ENCODE measurements around the gene FAM161A.

Gene FAM161A

DNA sequence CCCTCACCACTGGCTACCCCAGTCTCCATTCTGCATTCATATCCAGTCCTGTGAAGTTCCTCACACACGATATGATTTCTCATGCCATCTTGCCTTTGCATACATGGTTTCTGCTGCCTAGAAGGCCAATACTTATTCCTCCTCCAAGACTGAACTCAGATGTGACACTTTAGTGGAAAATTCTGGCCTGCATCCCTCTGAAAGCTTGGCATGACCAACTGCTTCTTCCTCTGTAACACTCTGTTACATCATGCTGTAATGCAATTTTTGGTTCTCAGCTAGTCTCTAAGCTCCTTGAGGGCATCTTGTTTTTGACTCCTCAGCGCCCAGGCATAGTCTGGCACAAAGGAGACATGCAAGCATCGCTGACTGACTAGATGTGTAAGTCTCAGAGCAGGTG is 12.6 kb downstream of the FAM161A start:
- H3K27me3 ChIP-seq (ENCODE audit: insufficient read depth, poor library complexity, severe bottlenecking): no peaks in the 10 kb centered on the region
- TF ChIP-seq, protein P1, sequence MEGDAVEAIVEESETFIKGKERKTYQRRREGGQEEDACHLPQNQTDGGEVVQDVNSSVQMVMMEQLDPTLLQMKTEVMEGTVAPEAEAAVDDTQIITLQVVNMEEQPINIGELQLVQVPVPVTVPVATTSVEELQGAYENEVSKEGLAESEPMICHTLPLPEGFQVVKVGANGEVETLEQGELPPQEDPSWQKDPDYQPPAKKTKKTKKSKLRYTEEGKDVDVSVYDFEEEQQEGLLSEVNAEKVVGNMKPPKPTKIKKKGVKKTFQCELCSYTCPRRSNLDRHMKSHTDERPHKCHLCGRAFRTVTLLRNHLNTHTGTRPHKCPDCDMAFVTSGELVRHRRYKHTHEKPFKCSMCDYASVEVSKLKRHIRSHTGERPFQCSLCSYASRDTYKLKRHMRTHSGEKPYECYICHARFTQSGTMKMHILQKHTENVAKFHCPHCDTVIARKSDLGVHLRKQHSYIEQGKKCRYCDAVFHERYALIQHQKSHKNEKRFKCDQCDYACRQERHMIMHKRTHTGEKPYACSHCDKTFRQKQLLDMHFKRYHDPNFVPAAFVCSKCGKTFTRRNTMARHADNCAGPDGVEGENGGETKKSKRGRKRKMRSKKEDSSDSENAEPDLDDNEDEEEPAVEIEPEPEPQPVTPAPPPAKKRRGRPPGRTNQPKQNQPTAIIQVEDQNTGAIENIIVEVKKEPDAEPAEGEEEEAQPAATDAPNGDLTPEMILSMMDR (IDR thresholded peaks at IDR 0.05; ENCODE audit: insufficient read depth, low read length): no peak
- TF ChIP-seq GABPA (IDR thresholded peaks at IDR 0.05; ENCODE audit: low read depth) (no peak), SPI1 (IDR thresholded peaks at IDR 0.05; ENCODE audit: borderline replicate concordance, low read depth) (no peak), POLR2AphosphoS5 (IDR thresholded peaks at IDR 0.05; ENCODE audit: low read depth) (no peak), REST (IDR thresholded peaks at IDR 0.05; ENCODE audit: insufficient replicate concordance, low read depth) (no peak)
- DNase-seq (ENCODE audit: low read depth in 1 of 2, low spot score in 1 of 2): no peak
- no peak overlapping the region for H3K4me3 ChIP-seq (replicated peaks; ENCODE audit: insufficient read depth, low read length)
- H3K27ac ChIP-seq (replicated peaks): no peak overlapping the region

- peak in 1 of 2 experiments; percentile 7 for DNase-seq (ENCODE audit: low read depth in 1 of 2, low spot score in 1 of 2)
Observed at GRCh38 chr2:61834893-61835292, 19.0 kb downstream of the FAM161A start.

DNA sequence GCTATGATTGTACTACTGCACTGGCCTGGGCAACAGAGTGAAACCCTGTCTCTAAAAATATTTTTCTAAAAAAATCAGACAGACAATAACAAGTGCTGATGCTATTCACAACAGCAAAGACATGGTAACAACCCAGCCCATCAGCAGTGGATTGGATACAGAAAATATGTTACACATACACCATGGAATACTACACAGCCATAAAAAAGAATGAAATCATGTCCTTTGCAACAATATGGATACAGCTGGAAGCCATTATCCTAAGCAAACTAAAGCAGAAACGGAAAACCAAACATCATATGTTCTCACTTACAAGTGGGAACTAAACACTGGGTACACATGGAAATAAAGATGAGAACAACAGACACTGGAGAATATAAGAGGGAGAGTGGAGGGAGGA is 19.9 kb downstream of the FAM161A start:
- no peak for DNase-seq (ENCODE audit: low read depth in 1 of 2, low spot score in 1 of 2)
- Histone ChIP-seq H3K4me3 (replicated peaks; ENCODE audit: insufficient read depth, low read length) (no peak overlapping the region), H3K27ac (replicated peaks) (no peak overlapping the region), H3K27me3 (ENCODE audit: insufficient read depth, poor library complexity, severe bottlenecking) (no peaks in the 10 kb centered on the region)
- TF ChIP-seq REST (IDR thresholded peaks at IDR 0.05; ENCODE audit: insufficient replicate concordance, low read depth) (no peak), POLR2AphosphoS5 (IDR thresholded peaks at IDR 0.05; ENCODE audit: low read depth) (no peak), GABPA (IDR thresholded peaks at IDR 0.05; ENCODE audit: low read depth) (no peak), SPI1 (IDR thresholded peaks at IDR 0.05; ENCODE audit: borderline replicate concordance, low read depth) (no peak)
- TF ChIP-seq, protein P1 (IDR thresholded peaks at IDR 0.05; ENCODE audit: insufficient read depth, low read length): no peak

More at GRCh38 chr2:61834893-61835292, 19.0 kb downstream of the FAM161A start:
- TF ChIP-seq SPI1 (IDR thresholded peaks at IDR 0.05; ENCODE audit: borderline replicate concordance, low read depth) (no peak), REST (IDR thresholded peaks at IDR 0.05; ENCODE audit: insufficient replicate concordance, low read depth) (no peak), GABPA (IDR thresholded peaks at IDR 0.05; ENCODE audit: low read depth) (no peak), POLR2AphosphoS5 (IDR thresholded peaks at IDR 0.05; ENCODE audit: low read depth) (no peak)
- TF ChIP-seq, protein P1 (IDR thresholded peaks at IDR 0.05; ENCODE audit: insufficient read depth, low read length): no peak
- no peak overlapping the region for H3K4me3 ChIP-seq (replicated peaks; ENCODE audit: insufficient read depth, low read length)
- H3K27me3 ChIP-seq (ENCODE audit: insufficient read depth, poor library complexity, severe bottlenecking): no peaks in the 10 kb centered on the region
- no peak overlapping the region for H3K27ac ChIP-seq (replicated peaks)
